GM19240 (cell line): ENCODE measurements around the gene ZNF230.

ENCODE experiments used
- DNase-seq: peaks from one replicate; pipeline ENCODE4 v3.0.0; 2011; ENCODE audit warnings: low spot score; ENCODE audit not compliant: insufficient read length

The ZNF230 gene

GRCh38 chr19:44032001-44032610, 29.3 kb downstream of the ZNF230 start:
- DNase-seq: no peak

- DNase-seq: no peak
These were observed 39.4 kb downstream of the ZNF230 start for GRCh38 chr19:44042147-44042546.

GRCh38 chr19:44050740-44051649, 48.2 kb downstream of the ZNF230 start:
- no peak for DNase-seq

- DNase-seq: peak; percentile 43
These were observed 49.1 kb downstream of the ZNF230 start, which contains the start of gene ZNF223 for GRCh38 chr19:44051650-44052402. Gene ZNF223 (plus strand): TSS chr19:44052036. CDS start chr19:44055177, 3,141 bp downstream.

GRCh38 chr19:44055870-44056269, 53.1 kb downstream of the ZNF230 start:
- DNase-seq: no peak

- no peak for DNase-seq
These were observed 56.5 kb downstream of the ZNF230 start for GRCh38 chr19:44059229-44059628.

- no peak for DNase-seq
These were observed 58.3 kb downstream of the ZNF230 start for GRCh38 chr19:44061038-44061437.
